Measurements from ENCODE around the gene ADORA2A.

- no peak for TF ChIP-seq TAF1 (IDR thresholded peaks at IDR 0.05; ENCODE audit: low read depth)
- no peak for TF ChIP-seq EP300 (IDR thresholded peaks at IDR 0.05; ENCODE audit: borderline replicate concordance)
Measured at GRCh38 chr22:24426851-24427499, 424 bp upstream of the ADORA2A start.
